ENCODE data around the gene DEFB112. TPM values are rescaled to one million over a fixed set of nuclear protein-coding genes. Genes with fewer than 3 reads are reported as not detected.

DEFB112 gene
- total RNA-seq, 6 experiments from 2014 or later = not detected

GRCh38 chr6:50030777-50031562 lies 18.8 kb downstream of the DEFB112 start:
- H3K36me3 Mint-ChIP-seq (ENCODE audit: low read depth) = no peaks in the 10 kb centered on the region
- no peaks in the 10 kb centered on the region; the same call in 1 of the 2 replicates for H3K27me3 Mint-ChIP-seq (ENCODE audit: insufficient read depth)
- no peak for DNase-seq
- no peak overlapping the region for H3K27ac Mint-ChIP-seq
- TF ChIP-seq CTCF (IDR thresholded peaks at IDR 0.05) = no peak
- peaks cover 59% of the 10 kb centered on the region for H3K9me3 Mint-ChIP-seq
- H3K4me1 Mint-ChIP-seq (ENCODE audit: low read depth) = no peaks in the 10 kb centered on the region
- H3K4me3 Mint-ChIP-seq = no peak overlapping the region

- no peak for TF ChIP-seq CTCF (IDR thresholded peaks at IDR 0.05)
Observed at GRCh38 chr6:50030350-50030749, 19.4 kb downstream of the DEFB112 start.

GRCh38 chr6:50025258-50025657 lies 24.5 kb downstream of the DEFB112 start:
- no peak for TF ChIP-seq CTCF (IDR thresholded peaks at IDR 0.05)
- Mint-ChIP-seq H3K27me3 (ENCODE audit: insufficient read depth) (no peaks in the 10 kb centered on the region), H3K4me3 (no peak overlapping the region), H3K36me3 (ENCODE audit: low read depth) (no peaks in the 10 kb centered on the region; the same call in 1 of the 2 replicates), H3K9me3 (peaks cover 39% of the 10 kb centered on the region), H3K27ac (no peak overlapping the region), H3K4me1 (ENCODE audit: low read depth) (no peaks in the 10 kb centered on the region)
- DNase-seq = no peak

More at GRCh38 chr6:50030350-50030749, 19.4 kb downstream of the DEFB112 start:
- Mint-ChIP-seq H3K36me3 (ENCODE audit: low read depth) (no peaks in the 10 kb centered on the region; the same call in 1 of the 2 replicates), H3K27ac (no peak overlapping the region), H3K27me3 (ENCODE audit: insufficient read depth) (no peaks in the 10 kb centered on the region; the same call in 1 of the 2 replicates), H3K4me3 (no peak overlapping the region), H3K9me3 (peaks cover 65% of the 10 kb centered on the region), H3K4me1 (ENCODE audit: low read depth) (no peaks in the 10 kb centered on the region)
- DNase-seq = no peak

GRCh38 chr6:50021894-50022293 lies 27.8 kb downstream of the DEFB112 start, which contains the start of gene DEFB110:
TSS of gene DEFB110 (minus strand) at chr6:50021994. CDS start at chr6:50021935, 59 bp downstream.
- TF ChIP-seq CTCF (IDR thresholded peaks at IDR 0.05) = no peak
- peaks cover 43% of the 10 kb centered on the region for H3K9me3 Mint-ChIP-seq
- H3K4me3 Mint-ChIP-seq = no peak within 1 kb of the TSS

GRCh38 chr6:50007819-50008218 lies 41.9 kb downstream of the DEFB112 start:
- Mint-ChIP-seq H3K36me3 (ENCODE audit: low read depth) (no peaks in the 10 kb centered on the region), H3K9me3 (peaks cover 19% of the 10 kb centered on the region), H3K4me3 (no peak overlapping the region), H3K27ac (no peak overlapping the region), H3K4me1 (ENCODE audit: low read depth) (no peaks in the 10 kb centered on the region), H3K27me3 (ENCODE audit: insufficient read depth) (no peaks in the 10 kb centered on the region)
- no peak for DNase-seq
- TF ChIP-seq CTCF (IDR thresholded peaks at IDR 0.05) = no peak

More at GRCh38 chr6:50021894-50022293, 27.8 kb downstream of the DEFB112 start, which contains the start of gene DEFB110:
- Mint-ChIP-seq H3K4me1 (ENCODE audit: low read depth) (no peaks in the 10 kb centered on the region), H3K36me3 (ENCODE audit: low read depth) (no peaks in the 10 kb centered on the region; the same call in 1 of the 2 replicates), H3K27me3 (ENCODE audit: insufficient read depth) (no peaks in the 10 kb centered on the region), H3K27ac (no peak within 1 kb of the TSS)
- no peak for DNase-seq

Measured in HFFc6 (cell line).